Keratinocyte (primary cell): ENCODE data around the gene PDE1C. TPM values are rescaled to one million over a fixed set of nuclear protein-coding genes. Genes with fewer than 3 reads are reported as not detected.

Experiments
- DNase-seq: peaks from one replicate; pipeline ENCODE4 v3.0.0-alpha.2; 2011; ENCODE audit warnings: low read depth, missing footprints, low spot score
- FAIRE-seq: peaks from 2 replicates; lab custom pipeline; 2011; peaks lifted over from hg19 to GRCh38; lab: Jason Lieb, UNC
- H2AFZ ChIP-seq: 2 replicates; pipeline ENCODE4 v1.6.0; 2012; ENCODE audit warnings: low read length, control low read depth, inconsistent platforms; ENCODE audit not compliant: control insufficient read depth
- H3K27ac ChIP-seq: 2 replicates; pipeline ENCODE4 v1.5.1; 2011; ENCODE audit warnings: low read length; ENCODE audit not compliant: control insufficient read depth, insufficient read depth
- H3K27me3 ChIP-seq: 3 replicates; pipeline ENCODE4 v1.6.0; 2011; ENCODE audit warnings: low read length; ENCODE audit not compliant: control insufficient read depth, insufficient read depth; ENCODE audit errors: extremely low read depth
- H3K36me3 ChIP-seq, 2 experiments: 2 replicates in 1 of 2; 3 replicates in 1 of 2; pipeline ENCODE4 v1.5.1; 2011; ENCODE audit warnings: low read length in 2 of 2, mild to moderate bottlenecking in 1 of 2; ENCODE audit not compliant: control insufficient read depth in 2 of 2, insufficient read depth in 2 of 2; ENCODE audit errors: extremely low read depth in 1 of 2
- H3K4me1 ChIP-seq: 3 replicates; pipeline ENCODE4 v1.5.1; 2011; ENCODE audit warnings: low read length; ENCODE audit not compliant: control insufficient read depth, insufficient read depth; ENCODE audit errors: extremely low read depth
- H3K4me2 ChIP-seq: 3 replicates; pipeline ENCODE4 v1.6.0; 2011; ENCODE audit warnings: low read depth, low read length; ENCODE audit not compliant: control insufficient read depth, insufficient read depth; ENCODE audit errors: extremely low read depth
- H3K4me3 ChIP-seq, 3 experiments: fragments of 200-600 bp in 1 of 3; sonication (generic) in 1 of 3; 2 replicates in 2 of 3; 3 replicates in 1 of 3; pipeline ENCODE4 v1.5.1; 2011 to 2016; ENCODE audit warnings: low read length in 3 of 3, mild to moderate bottlenecking in 3 of 3, control low read depth in 2 of 3, inconsistent platforms in 1 of 3, low read depth in 1 of 3, mixed read lengths in 1 of 3, mixed run types in 1 of 3, moderate library complexity in 1 of 3; ENCODE audit not compliant: control insufficient read depth in 2 of 3, insufficient read depth in 2 of 3; ENCODE audit errors: extremely low read depth in 1 of 3
- H3K79me2 ChIP-seq: 2 replicates; pipeline ENCODE4 v1.6.0; 2012; ENCODE audit warnings: low read length; ENCODE audit not compliant: control insufficient read depth, insufficient read depth
- H3K9ac ChIP-seq: 3 replicates; pipeline ENCODE4 v1.6.0; 2011; ENCODE audit warnings: low read length; ENCODE audit not compliant: control insufficient read depth, insufficient read depth; ENCODE audit errors: extremely low read depth
- H3K9me1 ChIP-seq: 3 replicates; pipeline ENCODE4 v1.6.0; 2011; ENCODE audit warnings: low read length; ENCODE audit not compliant: control insufficient read depth, insufficient read depth; ENCODE audit errors: extremely low read depth
- H3K9me3 ChIP-seq: 2 replicates; pipeline ENCODE4 v1.5.1; 2012; ENCODE audit warnings: low read depth, low read length; ENCODE audit not compliant: control insufficient read depth
- H4K20me1 ChIP-seq: 3 replicates; pipeline ENCODE4 v1.6.0; 2011; ENCODE audit warnings: low read length; ENCODE audit not compliant: control insufficient read depth, insufficient read depth; ENCODE audit errors: extremely low read depth
- CTCF ChIP-seq, 3 experiments: IDR thresholded peaks in 1 of 3; conservative IDR thresholded peaks in 1 of 3; optimal IDR thresholded peaks in 1 of 3; 2 replicates in 2 of 3; 3 replicates in 1 of 3; pipeline versions ENCODE3 to v1.5.1; 2011; ENCODE audit warnings: low read length in 3 of 3, mild to moderate bottlenecking in 3 of 3, moderate library complexity in 2 of 3, control low read depth in 1 of 3, inconsistent platforms in 1 of 3; ENCODE audit not compliant: insufficient read depth in 2 of 3; ENCODE audit errors: extremely low read depth in 1 of 3
- EZH2 ChIP-seq: IDR thresholded peaks from one replicate; pipeline ENCODE4 v1.6.1; 2012; ENCODE audit warnings: inconsistent platforms, mild to moderate bottlenecking, low read length, moderate library complexity
- dilution Hi-C: fragments of 300-500 bp; cut with MboI; formaldehyde crosslinking; loops from one replicate; pipeline ENCODE4 v1.7.0; 2020; ENCODE audit warnings: low sequenced_read_pairs; ENCODE audit not compliant: extremely low pct_ligation_motif_present
- polyA plus RNA-seq, 5 experiments: library from polyadenylated mRNA; depleted of rRNA in 3 of 5; stranded (reverse) in 3 of 5; stranded (forward) in 1 of 5; unstranded in 1 of 5; fragments of >200 nt; gene quantifications; 1 replicate in 1 of 5; 2 replicates in 3 of 5; 3 replicates in 1 of 5; pipeline versions ENCODE4 v1.2.1 to v1.2.3, GENCODE V29; 2011 to 2012; ENCODE audit warnings: missing spikeins in 2 of 5, low read depth in 1 of 5, low replicate concordance in 1 of 5

Gene PDE1C
- polyA plus RNA-seq, 1 donor (not counting 4 experiments of a cell fraction or from before 2014, with no cell fraction given): 2.5 TPM

- H3K36me3 ChIP-seq: no peaks in the 10 kb centered on the region
- no peak for FAIRE-seq
Measured at GRCh38 chr7:32056767-32057166, 13.4 kb downstream of the PDE1C start.

GRCh38 chr7:32053204-32053603 lies 17.0 kb downstream of the PDE1C start:
- H4K20me1 ChIP-seq: no peaks in the 10 kb centered on the region
- no peaks in the 10 kb centered on the region for H3K79me2 ChIP-seq
- DNase-seq: no peak
- peaks cover 2% of the 10 kb centered on the region for H3K4me1 ChIP-seq
- H3K9me1 ChIP-seq: no peaks in the 10 kb centered on the region
- no peak overlapping the region for H2AFZ ChIP-seq
- dilution Hi-C loops: no loop called here
- H3K9ac ChIP-seq: no peak overlapping the region
- H3K4me2 ChIP-seq: no peak overlapping the region
- no peak overlapping the region for H3K4me3 ChIP-seq
- H3K36me3 ChIP-seq: no peaks in the 10 kb centered on the region
- H3K9me3 ChIP-seq: no peaks in the 10 kb centered on the region
- FAIRE-seq: no peak
- TF ChIP-seq CTCF (optimal IDR thresholded peaks at IDR 0.05 in 1 of 3, IDR thresholded peaks at IDR 0.05 in 1 of 3, conservative IDR thresholded peaks at IDR 0.05 in 1 of 3; ENCODE audit: extremely low read depth in 1 of 3, insufficient read depth in 2 of 3, low read length in 3 of 3) (no peak), EZH2 (no peak)
- no peak overlapping the region for H3K27ac ChIP-seq
- no peaks in the 10 kb centered on the region for H3K27me3 ChIP-seq

More at GRCh38 chr7:32056767-32057166, 13.4 kb downstream of the PDE1C start:
- Histone ChIP-seq H3K27ac (no peak overlapping the region), H3K79me2 (peaks cover 4% of the 10 kb centered on the region), H3K4me1 (peaks cover 3% of the 10 kb centered on the region), H4K20me1 (no peaks in the 10 kb centered on the region), H3K9ac (no peak overlapping the region), H3K4me2 (no peak overlapping the region), H3K4me3 (no peak overlapping the region), H3K9me1 (no peaks in the 10 kb centered on the region), H2AFZ (no peak overlapping the region), H3K9me3 (no peaks in the 10 kb centered on the region), H3K27me3 (no peaks in the 10 kb centered on the region)
- no peak for DNase-seq
- dilution Hi-C loops: no loop called here
- TF ChIP-seq CTCF (optimal IDR thresholded peaks at IDR 0.05 in 1 of 3, IDR thresholded peaks at IDR 0.05 in 1 of 3, conservative IDR thresholded peaks at IDR 0.05 in 1 of 3; ENCODE audit: extremely low read depth in 1 of 3, insufficient read depth in 2 of 3, low read length in 3 of 3) (no peak), EZH2 (no peak)
